Panc1 (cell line): ENCODE data around the gene SLX1A. TPM values are rescaled to one million over a fixed set of nuclear protein-coding genes. Genes with fewer than 3 reads are reported as not detected.

ENCODE experiments used
- ATAC-seq: fragments of 200-7000 bp; cut with Tn5 transposase; 2 replicates; pipeline ENCODE4 v1.9.1; 2020; ENCODE audit warnings: mild to moderate bottlenecking, moderate library complexity
- BruUV-seq: library from RNA; stranded (reverse); fragments of 400-500 nt; replicated peaks from 2 replicates; lab custom pipeline; 2021; lab: Mats Ljungman, UMichigan
- CTCF ChIA-PET: fragments of 300-600 bp; sonication (Branson Sonifier 250); formaldehyde crosslinking; loops from one replicate; lab custom pipeline; 2022; ENCODE audit warnings: antibody characterized with exemption; lab: Charles Lee
- POLR2A ChIA-PET: fragments of 300-600 bp; sonication (Branson Sonifier 250); formaldehyde crosslinking; loops from one replicate; lab custom pipeline; 2022; ENCODE audit warnings: antibody characterized with exemption; lab: Charles Lee
- DNase-seq: peaks from one replicate; pipeline ENCODE4 v3.0.0-alpha.2; 2010; ENCODE audit warnings: low read depth, low spot score
- H3K27ac ChIP-seq: 2 replicates; pipeline ENCODE4 v1.5.1; 2011; ENCODE audit warnings: mild to moderate bottlenecking, low read length, inconsistent platforms
- H3K27me3 ChIP-seq: fragments of 200-500 bp; sonication (Bioruptor generic); 2 replicates; pipeline ENCODE4 v1.6.0; 2014; ENCODE audit warnings: low read length, inconsistent platforms; ENCODE audit not compliant: control insufficient read depth, insufficient read depth
- H3K36me3 ChIP-seq: fragments of 200-500 bp; sonication (Bioruptor generic); 2 replicates; pipeline ENCODE4 v1.5.1; 2014; ENCODE audit warnings: inconsistent platforms, mild to moderate bottlenecking, low read length, moderate library complexity; ENCODE audit not compliant: control insufficient read depth, insufficient read depth
- H3K4me1 ChIP-seq: 2 replicates; pipeline ENCODE4 v1.5.1; 2011; ENCODE audit warnings: inconsistent platforms, mild to moderate bottlenecking, low read length, moderate library complexity; ENCODE audit not compliant: control insufficient read depth, insufficient read depth
- H3K4me3 ChIP-seq, 2 experiments: 2 replicates each; pipeline ENCODE4 v1.5.1; 2011 to 2012; ENCODE audit warnings: low read depth in 2 of 2, low read length in 2 of 2, mild to moderate bottlenecking in 2 of 2, inconsistent platforms in 1 of 2, moderate library complexity in 1 of 2
- H3K9me3 ChIP-seq: fragments of 200-500 bp; sonication (Bioruptor generic); 2 replicates; pipeline ENCODE4 v1.5.1; 2014; ENCODE audit warnings: low read depth, mild to moderate bottlenecking, inconsistent platforms, low read length, moderate library complexity; ENCODE audit not compliant: control insufficient read depth, insufficient read depth
- CTCF ChIP-seq: fragments of 450-650 bp; IDR thresholded peaks from 2 replicates; pipeline ENCODE4 v1.5.1; 2017; ENCODE audit warnings: mild to moderate bottlenecking
- POLR2AphosphoS5 ChIP-seq: IDR thresholded peaks from 2 replicates; pipeline ENCODE4 v1.6.1; 2012; ENCODE audit warnings: mild to moderate bottlenecking, low read depth, low read length, moderate library complexity
- SIN3A ChIP-seq: IDR thresholded peaks from 2 replicates; pipeline ENCODE4 v1.6.1; 2012; ENCODE audit warnings: low read depth, mild to moderate bottlenecking, low read length, moderate library complexity, borderline replicate concordance; ENCODE audit not compliant: insufficient read depth
- TCF7L2 ChIP-seq: IDR thresholded peaks from 2 replicates; pipeline ENCODE4 v1.6.1; 2011; ENCODE audit warnings: mild to moderate bottlenecking, low read depth, low read length, inconsistent platforms
- in situ Hi-C: cut with HindIII; loops from 2 replicates; pipeline ENCODE4 v1.10.0; 2016; ENCODE audit warnings: low sequenced_read_pairs, low pct_unique_long_range_greater_than_20kb
- intact Hi-C: fragments of 100-400 bp; cut with micrococcal nuclease; formaldehyde crosslinking; loops from one replicate; pipeline ENCODE4 v1.10.0; 2022; ENCODE audit not compliant: unreplicated experiment
- total RNA-seq: library from RNA; stranded (reverse); gene quantifications from one replicate; pipeline ENCODE4 v1.2.1, GENCODE V29; 2021; ENCODE audit not compliant: unreplicated experiment
- TF ChIP-seq, protein P1 (sequence below), 2 experiments: IDR thresholded peaks; 2 replicates each; pipeline ENCODE4 v1.6.1; 2011 to 2012; ENCODE audit warnings: low read depth in 2 of 2, control low read depth in 1 of 2, low read length in 1 of 2, mild to moderate bottlenecking in 1 of 2, moderate library complexity in 1 of 2; ENCODE audit not compliant: insufficient read depth in 1 of 2

SLX1A gene
- total RNA-seq, 1 experiment from 2014 or later, result 18.5 TPM

- peaks cover 5% of the 10 kb centered on the region; the same call in 1 of the 2 replicates for H3K9me3 ChIP-seq
- no peak overlapping the region for H3K27ac ChIP-seq
- TF ChIP-seq CTCF, result no peak
- TF ChIP-seq, protein P1, sequence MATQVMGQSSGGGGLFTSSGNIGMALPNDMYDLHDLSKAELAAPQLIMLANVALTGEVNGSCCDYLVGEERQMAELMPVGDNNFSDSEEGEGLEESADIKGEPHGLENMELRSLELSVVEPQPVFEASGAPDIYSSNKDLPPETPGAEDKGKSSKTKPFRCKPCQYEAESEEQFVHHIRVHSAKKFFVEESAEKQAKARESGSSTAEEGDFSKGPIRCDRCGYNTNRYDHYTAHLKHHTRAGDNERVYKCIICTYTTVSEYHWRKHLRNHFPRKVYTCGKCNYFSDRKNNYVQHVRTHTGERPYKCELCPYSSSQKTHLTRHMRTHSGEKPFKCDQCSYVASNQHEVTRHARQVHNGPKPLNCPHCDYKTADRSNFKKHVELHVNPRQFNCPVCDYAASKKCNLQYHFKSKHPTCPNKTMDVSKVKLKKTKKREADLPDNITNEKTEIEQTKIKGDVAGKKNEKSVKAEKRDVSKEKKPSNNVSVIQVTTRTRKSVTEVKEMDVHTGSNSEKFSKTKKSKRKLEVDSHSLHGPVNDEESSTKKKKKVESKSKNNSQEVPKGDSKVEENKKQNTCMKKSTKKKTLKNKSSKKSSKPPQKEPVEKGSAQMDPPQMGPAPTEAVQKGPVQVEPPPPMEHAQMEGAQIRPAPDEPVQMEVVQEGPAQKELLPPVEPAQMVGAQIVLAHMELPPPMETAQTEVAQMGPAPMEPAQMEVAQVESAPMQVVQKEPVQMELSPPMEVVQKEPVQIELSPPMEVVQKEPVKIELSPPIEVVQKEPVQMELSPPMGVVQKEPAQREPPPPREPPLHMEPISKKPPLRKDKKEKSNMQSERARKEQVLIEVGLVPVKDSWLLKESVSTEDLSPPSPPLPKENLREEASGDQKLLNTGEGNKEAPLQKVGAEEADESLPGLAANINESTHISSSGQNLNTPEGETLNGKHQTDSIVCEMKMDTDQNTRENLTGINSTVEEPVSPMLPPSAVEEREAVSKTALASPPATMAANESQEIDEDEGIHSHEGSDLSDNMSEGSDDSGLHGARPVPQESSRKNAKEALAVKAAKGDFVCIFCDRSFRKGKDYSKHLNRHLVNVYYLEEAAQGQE (IDR thresholded peaks at IDR 0.05; ENCODE audit: insufficient read depth in 1 of 2, low read depth in 2 of 2, low read length in 1 of 2), result no peak
- TF ChIP-seq POLR2AphosphoS5, result no peak
- no peak for TF ChIP-seq TCF7L2
- TF ChIP-seq SIN3A, result no peak
- CTCF ChIA-PET, result interaction anchor here (0.6 kb wide), 1 partner anchor 28 kb away, joined by 4 read pairs; no protein-coding TSS in a partner anchor
- intact Hi-C loops (no loop called here), in situ Hi-C loops (no loop called here)
- no peak for DNase-seq
- no peaks in the 10 kb centered on the region for H3K27me3 ChIP-seq
- H3K4me1 ChIP-seq, result no peaks in the 10 kb centered on the region
- ATAC-seq, result no peak
- no TSS peak for BruUV-seq
- H3K4me3 ChIP-seq, result no peak overlapping the region
- H3K36me3 ChIP-seq, result no peaks in the 10 kb centered on the region
- POLR2A ChIA-PET, result no interaction called here
Measured at GRCh38 chr16:30152517-30152916, 41.2 kb upstream of the SLX1A start.

GRCh38 chr16:30155188-30155587 lies 38.5 kb upstream of the SLX1A start:
- ChIA-PET CTCF (no interaction called here), POLR2A (no interaction called here)
- intact Hi-C loops, result no loop called here
- no peak for ATAC-seq
- no peak for DNase-seq
- H3K36me3 ChIP-seq, result no peaks in the 10 kb centered on the region
- no peak for TF ChIP-seq SIN3A
- TF ChIP-seq CTCF, result no peak
- no peak for TF ChIP-seq TCF7L2
- TF ChIP-seq POLR2AphosphoS5, result no peak
- TF ChIP-seq, protein P1 (IDR thresholded peaks at IDR 0.05; ENCODE audit: insufficient read depth in 1 of 2, low read depth in 2 of 2, low read length in 1 of 2), result no peak
- no peaks in the 10 kb centered on the region for H3K9me3 ChIP-seq
- no peaks in the 10 kb centered on the region for H3K4me1 ChIP-seq
- no peak overlapping the region for H3K4me3 ChIP-seq
- no peaks in the 10 kb centered on the region for H3K27me3 ChIP-seq
- H3K27ac ChIP-seq, result no peak overlapping the region
- no TSS peak for BruUV-seq
- in situ Hi-C loops, result no loop called here
